Measurements from ENCODE around the gene DLG1. TPM values are rescaled to one million over a fixed set of nuclear protein-coding genes. Genes with fewer than 3 reads are reported as not detected.
A peak's percentile ranks its signal among the peaks of the same experiment; 100 is the strongest.

DLG1 gene
- total RNA-seq, 1 donor from 2014 or later: 115 TPM

DNA sequence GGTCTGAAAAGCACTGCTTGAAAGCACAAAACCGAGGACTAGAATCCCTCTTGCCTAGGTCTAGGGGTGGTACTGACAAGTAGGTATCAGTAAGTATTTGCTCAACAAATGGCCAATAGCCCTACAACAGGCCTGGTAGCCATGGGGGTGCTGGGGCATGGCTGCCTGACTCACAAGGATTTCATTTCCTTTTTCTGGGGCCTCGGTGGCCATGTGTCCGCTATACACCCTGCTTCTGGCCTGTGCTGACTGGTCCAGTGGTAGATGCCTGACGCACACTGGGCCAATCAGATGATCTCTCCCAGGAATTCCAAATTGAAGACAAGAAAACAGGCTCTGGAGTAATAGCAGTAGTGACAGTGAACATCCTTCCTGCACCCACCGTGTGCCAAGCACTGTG, 298.2 kb downstream of the DLG1 start:
- Histone ChIP-seq H3K4me3 (no peak overlapping the region), H3K27ac (no peak overlapping the region), H3K4me1 (peaks cover 20% of the 10 kb centered on the region), H3K27me3 (no peaks in the 10 kb centered on the region), H3K9me3 (no peaks in the 10 kb centered on the region), H3K36me3 (no peaks in the 10 kb centered on the region)
- DNase-seq (ENCODE audit: extremely low spot score in 2 of 2): no peak
- TF ChIP-seq, protein P1, sequence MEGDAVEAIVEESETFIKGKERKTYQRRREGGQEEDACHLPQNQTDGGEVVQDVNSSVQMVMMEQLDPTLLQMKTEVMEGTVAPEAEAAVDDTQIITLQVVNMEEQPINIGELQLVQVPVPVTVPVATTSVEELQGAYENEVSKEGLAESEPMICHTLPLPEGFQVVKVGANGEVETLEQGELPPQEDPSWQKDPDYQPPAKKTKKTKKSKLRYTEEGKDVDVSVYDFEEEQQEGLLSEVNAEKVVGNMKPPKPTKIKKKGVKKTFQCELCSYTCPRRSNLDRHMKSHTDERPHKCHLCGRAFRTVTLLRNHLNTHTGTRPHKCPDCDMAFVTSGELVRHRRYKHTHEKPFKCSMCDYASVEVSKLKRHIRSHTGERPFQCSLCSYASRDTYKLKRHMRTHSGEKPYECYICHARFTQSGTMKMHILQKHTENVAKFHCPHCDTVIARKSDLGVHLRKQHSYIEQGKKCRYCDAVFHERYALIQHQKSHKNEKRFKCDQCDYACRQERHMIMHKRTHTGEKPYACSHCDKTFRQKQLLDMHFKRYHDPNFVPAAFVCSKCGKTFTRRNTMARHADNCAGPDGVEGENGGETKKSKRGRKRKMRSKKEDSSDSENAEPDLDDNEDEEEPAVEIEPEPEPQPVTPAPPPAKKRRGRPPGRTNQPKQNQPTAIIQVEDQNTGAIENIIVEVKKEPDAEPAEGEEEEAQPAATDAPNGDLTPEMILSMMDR (IDR thresholded peaks at IDR 0.05): no peak
- TF ChIP-seq POLR2AphosphoS5 (IDR thresholded peaks at IDR 0.05; ENCODE audit: insufficient read depth in 1 of 2, low read depth in 1 of 2): no peak
- TF ChIP-seq POLR2A (IDR thresholded peaks at IDR 0.05): no peak
- intact Hi-C loops (cut with DNase I): loop anchor here (10.0 kb wide), 1 partner anchor 185 kb away; no protein-coding TSS in a partner anchor

DNA sequence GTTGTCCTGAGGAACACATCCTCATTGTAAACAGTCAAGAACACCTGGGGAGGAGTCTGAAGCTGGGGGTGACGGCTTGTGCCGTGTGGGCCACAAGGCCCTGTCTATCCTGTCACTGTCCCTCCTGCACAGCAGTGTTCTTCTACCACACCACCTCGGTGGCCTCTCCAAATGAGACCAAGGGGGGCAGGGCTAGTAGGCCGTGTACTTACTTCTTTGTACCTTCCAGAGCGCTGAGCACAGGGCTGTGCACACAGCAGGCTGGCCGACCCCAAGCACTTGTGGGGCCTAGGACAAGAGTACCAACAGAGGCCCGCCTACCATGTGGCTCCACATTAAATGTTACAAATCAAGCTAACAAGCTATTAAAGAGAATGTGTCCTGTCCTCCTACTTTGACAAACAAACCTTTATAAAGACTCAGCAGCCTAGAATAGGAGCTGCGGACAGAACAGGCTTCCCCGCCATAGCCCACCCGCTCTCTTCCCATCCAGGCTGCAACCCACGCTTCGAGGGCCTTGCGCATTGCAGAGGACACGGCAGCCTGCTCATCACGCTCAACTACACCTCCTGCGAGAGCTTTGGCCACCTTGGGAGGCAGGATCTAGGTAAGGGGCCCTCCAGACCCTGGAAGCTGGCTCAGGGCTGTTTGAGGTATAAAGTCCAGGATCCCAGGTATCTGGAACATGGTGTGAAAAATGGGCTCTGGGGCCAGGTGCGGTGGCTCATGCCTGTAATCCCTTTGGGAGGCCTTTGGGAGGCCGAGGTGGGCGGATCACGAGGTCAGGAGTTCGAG, 299.2 kb downstream of the DLG1 start:
- Histone ChIP-seq H3K9me3 (no peaks in the 10 kb centered on the region), H3K4me3 (no peak overlapping the region), H3K4me1 (peaks cover 13% of the 10 kb centered on the region), H3K27ac (no peak overlapping the region), H3K36me3 (no peaks in the 10 kb centered on the region), H3K27me3 (no peaks in the 10 kb centered on the region)
- TF ChIP-seq, protein P1 (IDR thresholded peaks at IDR 0.05): no peak
- TF ChIP-seq POLR2A (IDR thresholded peaks at IDR 0.05): no peak
- no peak for TF ChIP-seq POLR2AphosphoS5 (IDR thresholded peaks at IDR 0.05; ENCODE audit: insufficient read depth in 1 of 2, low read depth in 1 of 2)
- DNase-seq (ENCODE audit: extremely low spot score in 2 of 2): no peak
- intact Hi-C loops (cut with DNase I): no loop called here

DNA sequence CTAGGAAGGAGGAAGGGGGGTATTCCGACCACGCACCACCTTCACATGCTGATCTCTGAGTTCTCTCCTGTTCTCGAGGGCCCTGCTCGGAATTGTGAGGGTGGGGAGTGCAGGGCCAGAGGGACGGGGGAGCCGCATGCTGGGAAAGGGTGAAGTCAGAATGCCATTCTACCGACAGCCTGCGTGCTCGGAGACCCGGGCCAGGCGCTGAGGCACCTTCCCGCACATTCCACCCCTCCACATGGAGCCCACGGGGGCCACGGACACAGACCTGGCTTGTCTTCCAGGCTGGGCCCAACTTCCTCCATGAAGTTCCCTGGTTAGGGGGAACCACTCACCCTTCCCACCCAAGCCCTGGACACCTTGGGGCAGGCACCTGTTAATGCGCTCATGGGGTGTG, 301.1 kb downstream of the DLG1 start:
- H3K27me3 ChIP-seq: no peaks in the 10 kb centered on the region
- no peak overlapping the region for H3K27ac ChIP-seq
- no peak for DNase-seq (ENCODE audit: extremely low spot score in 2 of 2)
- H3K9me3 ChIP-seq: no peaks in the 10 kb centered on the region
- intact Hi-C loops (cut with DNase I): no loop called here
- H3K36me3 ChIP-seq: no peaks in the 10 kb centered on the region
- no peak overlapping the region for H3K4me3 ChIP-seq
- H3K4me1 ChIP-seq: peaks cover 2% of the 10 kb centered on the region
- TF ChIP-seq POLR2A (IDR thresholded peaks at IDR 0.05) (no peak), POLR2AphosphoS5 (IDR thresholded peaks at IDR 0.05; ENCODE audit: insufficient read depth in 1 of 2, low read depth in 1 of 2) (no peak)
- TF ChIP-seq, protein P1 (IDR thresholded peaks at IDR 0.05): no peak

DNA sequence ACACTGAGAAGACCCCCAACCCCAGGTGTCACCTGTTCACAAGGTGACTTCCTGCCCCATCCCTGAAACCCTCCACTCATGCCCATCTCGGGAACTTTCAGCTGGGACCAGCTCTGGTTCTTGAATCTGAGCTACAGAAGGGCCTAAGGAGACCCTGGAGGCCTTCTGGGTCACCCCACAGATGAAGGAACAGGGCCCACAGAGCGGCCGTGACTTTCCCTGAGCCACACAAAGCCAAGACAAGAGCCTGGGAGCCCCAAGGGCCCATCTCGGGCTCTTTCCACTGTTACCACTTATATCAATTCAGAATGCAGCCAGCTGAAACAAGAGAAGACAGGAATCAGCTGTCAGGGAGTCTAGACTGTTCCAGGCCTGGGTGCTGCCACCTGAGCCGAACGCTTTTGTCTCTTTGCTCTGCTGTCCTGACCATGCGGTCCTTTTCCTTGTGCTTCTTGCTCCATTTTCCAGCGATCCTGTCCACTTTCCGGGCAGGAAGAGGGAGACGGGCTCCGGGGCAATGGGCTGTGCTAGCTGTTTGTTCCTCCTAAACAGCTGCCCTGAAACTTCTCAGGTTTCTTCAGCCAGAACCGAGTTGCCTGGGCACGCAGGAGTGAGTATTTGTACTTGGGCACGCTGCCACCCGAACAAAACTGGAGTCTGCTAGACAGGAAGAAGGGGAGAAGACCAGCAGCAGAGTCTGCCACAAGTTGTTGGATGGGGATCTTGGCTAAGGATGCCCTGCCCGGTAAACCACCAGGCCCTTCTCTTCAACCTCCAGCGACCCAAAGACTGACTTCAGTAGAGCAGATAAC, 301.8 kb downstream of the DLG1 start:
- Histone ChIP-seq H3K4me3 (no peak overlapping the region), H3K9me3 (no peaks in the 10 kb centered on the region), H3K36me3 (no peaks in the 10 kb centered on the region), H3K27ac (peak overlapping the region; percentile 53), H3K27me3 (no peaks in the 10 kb centered on the region), H3K4me1 (no peaks in the 10 kb centered on the region)
- intact Hi-C loops (cut with DNase I): no loop called here
- no peak for DNase-seq (ENCODE audit: extremely low spot score in 2 of 2)
- TF ChIP-seq POLR2AphosphoS5 (IDR thresholded peaks at IDR 0.05; ENCODE audit: insufficient read depth in 1 of 2, low read depth in 1 of 2): no peak
- TF ChIP-seq POLR2A (IDR thresholded peaks at IDR 0.05): no peak
- TF ChIP-seq, protein P1 (IDR thresholded peaks at IDR 0.05): no peak
